ENCODE measurements around the gene SMIM45.

SMIM45 gene

GRCh38 chr22:41951898-41952474 is at the start of gene SMIM45:
Gene SMIM45 (plus strand): TSS chr22:41952150.
- DNase-seq: no peak

GRCh38 chr22:41902932-41903421 is 49.0 kb upstream of the SMIM45 start:
- DNase-seq: no peak

GRCh38 chr22:41904450-41905410 is 47.2 kb upstream of the SMIM45 start:
- DNase-seq: no peak

GRCh38 chr22:41905411-41906202 is 46.3 kb upstream of the SMIM45 start:
- no peak for DNase-seq

DNA sequence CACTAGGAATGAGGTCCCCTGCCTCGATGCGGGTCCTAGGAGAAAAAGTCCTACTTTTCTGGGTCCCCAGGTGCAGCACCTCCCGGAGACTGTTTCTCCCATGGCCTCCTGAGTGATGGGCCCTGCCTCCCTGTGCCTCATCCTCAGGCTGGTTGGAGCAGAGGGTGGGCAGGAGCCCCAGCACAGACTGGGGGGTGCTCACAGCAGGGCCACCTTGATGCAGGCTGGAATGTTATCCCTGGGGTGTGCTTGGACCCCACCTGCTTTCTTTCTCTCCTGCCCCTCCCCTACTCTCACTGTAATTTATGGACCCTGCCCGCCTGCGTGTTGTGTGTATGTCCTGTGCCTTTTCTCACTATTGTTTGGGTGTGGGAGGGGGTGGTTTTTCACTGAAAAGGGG is 45.1 kb upstream of the SMIM45 start:
- DNase-seq: no peak

- no peak for DNase-seq
Measured at GRCh38 chr22:41907436-41908401, 44.2 kb upstream of the SMIM45 start.

GRCh38 chr22:41908411-41909309 is 43.3 kb upstream of the SMIM45 start:
- DNase-seq: no peak

- DNase-seq: no peak
Measured at GRCh38 chr22:41909310-41910049, 42.5 kb upstream of the SMIM45 start.

- no peak for DNase-seq
Measured at GRCh38 chr22:41910050-41911000, 41.6 kb upstream of the SMIM45 start.

GRCh38 chr22:41911001-41911611 is 40.8 kb upstream of the SMIM45 start:
- no peak for DNase-seq

GRCh38 chr22:41912338-41913039 is 39.5 kb upstream of the SMIM45 start:
- no peak for DNase-seq

- no peak for DNase-seq
Measured at GRCh38 chr22:41913040-41913719, 38.8 kb upstream of the SMIM45 start.

GRCh38 chr22:41913842-41914534 is 38.0 kb upstream of the SMIM45 start:
- no peak for DNase-seq

DNA sequence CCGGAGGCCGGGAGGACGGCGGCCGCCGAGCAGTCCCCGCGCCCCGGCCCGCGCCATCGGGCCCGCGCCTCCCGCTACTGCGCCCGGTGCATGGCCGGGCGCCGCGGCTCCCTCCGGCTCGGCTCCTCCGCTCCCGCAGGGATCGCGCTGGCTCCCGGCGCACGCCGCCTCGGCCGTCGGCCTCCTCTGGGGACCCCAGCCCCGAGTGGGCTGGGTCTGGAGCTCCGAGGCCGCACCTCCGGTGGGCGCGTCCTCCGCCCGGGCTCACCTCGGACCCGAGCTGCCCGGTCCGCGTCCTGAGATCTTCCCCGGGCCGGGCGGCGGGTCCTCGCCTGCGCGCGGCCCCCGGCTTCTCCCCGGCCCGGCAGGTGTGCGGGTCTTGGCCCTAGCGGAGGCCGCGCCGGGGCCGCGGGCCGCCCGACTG is 37.3 kb upstream of the SMIM45 start:
- no peak for DNase-seq

GRCh38 chr22:41915035-41915785 is 36.7 kb upstream of the SMIM45 start, which contains the start of gene SHISA8:
Gene SHISA8 (minus strand): TSS chr22:41915074. CDS start chr22:41914667, 407 bp downstream.
- DNase-seq: no peak

Data from NCI-H187 treated with DMSO at 0.1 percent for 48 hours (cell line).